LNCaP clone FGC (cell line): Measurements from ENCODE around the gene ANO5.

ENCODE experiments used
- DNase-seq: peaks from one replicate; pipeline ENCODE4 v3.0.0-alpha.2; 2011; ENCODE audit warnings: low read depth
- H3K4me3 ChIP-seq: 2 replicates; pipeline ENCODE4 v1.5.1; 2011; ENCODE audit warnings: mild to moderate bottlenecking, low read depth, low read length, control low read depth
- CTCF ChIP-seq: IDR thresholded peaks from 2 replicates; pipeline ENCODE4 v1.5.1; 2012; ENCODE audit warnings: mild to moderate bottlenecking; ENCODE audit not compliant: control insufficient read depth, insufficient read depth; ENCODE audit errors: extremely low read depth

Gene ANO5, protein sequence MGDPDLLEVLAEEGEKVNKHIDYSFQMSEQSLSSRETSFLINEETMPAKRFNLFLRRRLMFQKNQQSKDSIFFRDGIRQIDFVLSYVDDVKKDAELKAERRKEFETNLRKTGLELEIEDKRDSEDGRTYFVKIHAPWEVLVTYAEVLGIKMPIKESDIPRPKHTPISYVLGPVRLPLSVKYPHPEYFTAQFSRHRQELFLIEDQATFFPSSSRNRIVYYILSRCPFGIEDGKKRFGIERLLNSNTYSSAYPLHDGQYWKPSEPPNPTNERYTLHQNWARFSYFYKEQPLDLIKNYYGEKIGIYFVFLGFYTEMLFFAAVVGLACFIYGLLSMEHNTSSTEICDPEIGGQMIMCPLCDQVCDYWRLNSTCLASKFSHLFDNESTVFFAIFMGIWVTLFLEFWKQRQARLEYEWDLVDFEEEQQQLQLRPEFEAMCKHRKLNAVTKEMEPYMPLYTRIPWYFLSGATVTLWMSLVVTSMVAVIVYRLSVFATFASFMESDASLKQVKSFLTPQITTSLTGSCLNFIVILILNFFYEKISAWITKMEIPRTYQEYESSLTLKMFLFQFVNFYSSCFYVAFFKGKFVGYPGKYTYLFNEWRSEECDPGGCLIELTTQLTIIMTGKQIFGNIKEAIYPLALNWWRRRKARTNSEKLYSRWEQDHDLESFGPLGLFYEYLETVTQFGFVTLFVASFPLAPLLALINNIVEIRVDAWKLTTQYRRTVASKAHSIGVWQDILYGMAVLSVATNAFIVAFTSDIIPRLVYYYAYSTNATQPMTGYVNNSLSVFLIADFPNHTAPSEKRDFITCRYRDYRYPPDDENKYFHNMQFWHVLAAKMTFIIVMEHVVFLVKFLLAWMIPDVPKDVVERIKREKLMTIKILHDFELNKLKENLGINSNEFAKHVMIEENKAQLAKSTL

GRCh38 chr11:22192642-22193347 is at the start of gene ANO5:
Gene ANO5 (plus strand): TSS chr11:22193085. CDS start chr11:22193493, 408 bp downstream.
- DNase-seq, result no peak
- TF ChIP-seq CTCF, result no peak
- H3K4me3 ChIP-seq, result no peak within 1 kb of the TSS

- TF ChIP-seq CTCF, result no peak
Observed at GRCh38 chr11:22151649-22152197, 41.2 kb upstream of the ANO5 start.

DNA sequence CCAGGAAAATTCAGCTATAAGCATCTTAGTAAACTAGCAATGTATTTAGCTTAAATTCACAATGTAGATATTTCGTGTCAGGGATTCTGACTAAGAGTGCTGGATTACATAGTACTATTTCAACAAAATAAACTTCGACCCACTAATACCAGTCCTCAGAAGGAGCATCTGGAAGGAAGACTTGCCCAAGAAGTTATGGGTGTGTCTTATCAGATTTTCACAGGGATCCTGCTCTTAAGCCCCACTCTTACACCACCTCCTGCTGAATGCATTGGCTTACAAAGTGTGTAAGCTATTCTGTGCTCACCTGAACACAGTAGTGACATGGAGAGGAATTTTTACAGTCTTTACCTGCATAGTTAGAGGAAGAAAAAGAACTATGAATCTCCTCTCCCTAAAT is 35.4 kb upstream of the ANO5 start:
- no peak overlapping the region for H3K4me3 ChIP-seq
- no peak for DNase-seq
- TF ChIP-seq CTCF, result no peak

More at GRCh38 chr11:22151649-22152197, 41.2 kb upstream of the ANO5 start:
- DNase-seq, result no peak
- H3K4me3 ChIP-seq, result no peak overlapping the region

DNA sequence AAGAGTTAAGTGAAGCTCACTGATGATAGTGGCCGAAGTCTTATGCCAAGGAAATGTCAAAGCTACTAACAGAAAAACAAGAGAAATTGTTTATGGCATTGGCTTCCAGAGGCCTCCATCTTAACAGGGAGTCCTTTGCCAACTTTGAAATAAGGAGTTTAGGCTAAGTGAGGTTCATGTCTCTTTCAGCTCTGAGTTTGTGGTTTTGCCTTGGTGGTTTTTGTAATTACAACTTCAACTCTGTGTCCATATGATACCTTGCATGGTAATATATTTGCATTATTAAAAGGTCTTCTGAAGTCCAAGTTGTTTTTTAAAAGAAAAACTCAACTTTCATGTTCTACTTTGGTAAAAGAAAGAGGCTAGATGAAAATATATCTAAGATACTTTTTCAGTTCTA is 31.4 kb upstream of the ANO5 start:
- no peak overlapping the region for H3K4me3 ChIP-seq
- no peak for TF ChIP-seq CTCF
- no peak for DNase-seq

GRCh38 chr11:22162756-22163155 is 30.1 kb upstream of the ANO5 start:
- no peak for DNase-seq
- no peak overlapping the region for H3K4me3 ChIP-seq
- no peak for TF ChIP-seq CTCF

GRCh38 chr11:22163394-22163797 is 29.5 kb upstream of the ANO5 start:
- no peak for DNase-seq
- H3K4me3 ChIP-seq, result no peak overlapping the region
- TF ChIP-seq CTCF, result no peak
